ENCODE data around the gene PER3. TPM values are rescaled to one million over a fixed set of nuclear protein-coding genes. Genes with fewer than 3 reads are reported as not detected.
A peak's percentile ranks its signal among the peaks of the same experiment; 100 is the strongest.

PER3 gene
- total and polyA plus RNA-seq, 2 of the 4 experiments (the other 2 are of a cell fraction) = 3.4 to 4.2 TPM

GRCh38 chr1:7846656-7847055 is 62.6 kb downstream of the PER3 start:
- peak overlapping the region; percentile 20; the same call in 1 of the 2 replicates for H3K18ac ChIP-seq (ENCODE audit: low read depth, low read length)
- H2BK20ac ChIP-seq (ENCODE audit: low read depth, low read length) = no peak overlapping the region
- DNase-seq = no peak
- no peak for ATAC-seq (ENCODE audit: low read depth)
- in situ Hi-C loops (cut with MboI; ENCODE audit: low sequenced_read_pairs) = no loop called here
- no TSS peak for BruUV-seq (replicated peaks)
- no peak overlapping the region for H2AK9ac ChIP-seq (replicated peaks; ENCODE audit: low read depth, low read length, poor library complexity)
- H4K5ac ChIP-seq (ENCODE audit: low read depth, low read length) = no peak overlapping the region
- H3K56ac ChIP-seq (ENCODE audit: extremely low read depth, insufficient read depth, low read length) = no peak overlapping the region
- no peak overlapping the region for H3K4me2 ChIP-seq (ENCODE audit: low read depth, low read length)
- intact Hi-C loops (cut with micrococcal nuclease) = loop anchor here (5.0 kb wide), 1 partner anchor 36 kb away; no protein-coding TSS in a partner anchor
- no peak overlapping the region for H2BK15ac ChIP-seq (ENCODE audit: low read depth, low read length)
- no peaks in the 10 kb centered on the region for H3K9me3 ChIP-seq (ENCODE audit: control insufficient read depth, insufficient read depth, low read length)
- no peak overlapping the region for H3K9ac ChIP-seq (ENCODE audit: low read depth, low read length)
- ChIA-PET CTCF (interaction anchor here (0.6 to 1.2 kb wide), 2 partner anchors 9 to 94 kb away, joined by 3 to 8 read pairs; no protein-coding TSS in a partner anchor), POLR2A (ENCODE audit: unreplicated experiment) (no interaction called here)
- 100% methylated on average over 2 of the region's 7 CpGs; no CpG with 5 or more reads in 1 of the 2 experiments for WGBS, 2 experiments (ENCODE audit: extremely low coverage in 2 of 2, insufficient read length in 1 of 2)
- H3K4me3 ChIP-seq (ENCODE audit: insufficient read depth, low read depth, low read length) = no peak overlapping the region
- no peak for TF ChIP-seq MAZ (IDR thresholded peaks at IDR 0.05; ENCODE audit: borderline replicate concordance, low read depth, low read length)
- TF ChIP-seq NFE2L2 (IDR thresholded peaks at IDR 0.05; ENCODE audit: low read depth, low read length) = no peak
- TF ChIP-seq FOS (IDR thresholded peaks at IDR 0.05; ENCODE audit: low read depth, low read length) = no peak
- TF ChIP-seq BHLHE40 (IDR thresholded peaks at IDR 0.05; ENCODE audit: low read depth, low read length) = no peak
- no peak for TF ChIP-seq CEBPB (IDR thresholded peaks at IDR 0.05; ENCODE audit: low read depth, low read length)
- no peak for TF ChIP-seq MAFK (IDR thresholded peaks at IDR 0.05; ENCODE audit: low read depth, low read length)
- no peak for TF ChIP-seq CHD1 (IDR thresholded peaks at IDR 0.05; ENCODE audit: low read depth, low read length)
- TF ChIP-seq POLR2A (IDR thresholded peaks at IDR 0.05; ENCODE audit: low read depth, low read length) = no peak
- no peak for TF ChIP-seq RAD21 (IDR thresholded peaks at IDR 0.05; ENCODE audit: low read length)
- TF ChIP-seq SMC3 (IDR thresholded peaks at IDR 0.05; ENCODE audit: low read depth, low read length) = no peak
- TF ChIP-seq, protein P1, sequence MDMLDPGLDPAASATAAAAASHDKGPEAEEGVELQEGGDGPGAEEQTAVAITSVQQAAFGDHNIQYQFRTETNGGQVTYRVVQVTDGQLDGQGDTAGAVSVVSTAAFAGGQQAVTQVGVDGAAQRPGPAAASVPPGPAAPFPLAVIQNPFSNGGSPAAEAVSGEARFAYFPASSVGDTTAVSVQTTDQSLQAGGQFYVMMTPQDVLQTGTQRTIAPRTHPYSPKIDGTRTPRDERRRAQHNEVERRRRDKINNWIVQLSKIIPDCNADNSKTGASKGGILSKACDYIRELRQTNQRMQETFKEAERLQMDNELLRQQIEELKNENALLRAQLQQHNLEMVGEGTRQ (IDR thresholded peaks at IDR 0.05; ENCODE audit: low read depth, low read length) = no peak
- H3K27me3 ChIP-seq (ENCODE audit: control insufficient read depth, insufficient read depth, low read length) = peaks cover 2% of the 10 kb centered on the region; the same call in 1 of the 2 replicates
- H3K4ac ChIP-seq (ENCODE audit: low read depth, low read length) = no peak overlapping the region
- no peak overlapping the region for H4K91ac ChIP-seq (ENCODE audit: insufficient read depth, low read depth, low read length)
- no peak overlapping the region for H3K14ac ChIP-seq (replicated peaks; ENCODE audit: low read depth, low read length)
- H4K20me1 ChIP-seq (ENCODE audit: insufficient read depth, low read length) = no peaks in the 10 kb centered on the region
- H3K23ac ChIP-seq (ENCODE audit: low read depth, low read length) = no peak overlapping the region
- H2AK5ac ChIP-seq (ENCODE audit: low read depth, low read length) = no peak overlapping the region
- no peaks in the 10 kb centered on the region for H3K79me1 ChIP-seq (ENCODE audit: low read depth in 1 of 2, low read length in 2 of 2)
- no peak overlapping the region for H3K27ac ChIP-seq (ENCODE audit: insufficient read depth, low read length)
- peaks cover 2% of the 10 kb centered on the region for H3K36me3 ChIP-seq (ENCODE audit: control insufficient read depth, insufficient read depth, low read length)
- H2BK5ac ChIP-seq (ENCODE audit: low read depth, low read length, poor library complexity, severe bottlenecking) = no peak overlapping the region
- peaks cover 9% of the 10 kb centered on the region for H3K4me1 ChIP-seq (ENCODE audit: control insufficient read depth, insufficient read depth, low read length)
- 0 out of 2 replicates have a peak, but pooled peaks cover 5% of the 10 kb centered on the region for H3K9me1 ChIP-seq (ENCODE audit: insufficient read depth, low read length)
- dilution Hi-C loops (cut with HindIII; ENCODE audit: low sequenced_read_pairs, unreplicated experiment) = no loop called here
- no peak overlapping the region for H4K8ac ChIP-seq (ENCODE audit: low read depth in 2 of 2, low read length in 2 of 2)
- no peak overlapping the region for H2BK120ac ChIP-seq (ENCODE audit: low read depth, low read length)
- H2AFZ ChIP-seq (replicated peaks; ENCODE audit: low read length, poor library complexity) = no peak overlapping the region
